GM12878 (cell line): Measurements from ENCODE around the gene KIF15. TPM values are rescaled to one million over a fixed set of nuclear protein-coding genes. Genes with fewer than 3 reads are reported as not detected.

Source experiments
- ATAC-seq: fragments of 200-7000 bp; cut with Tn5 transposase; 3 replicates; pipeline ENCODE4 v1.9.1; 2020; ENCODE audit warnings: mild to moderate bottlenecking, moderate library complexity
- BruUV-seq: library from RNA; stranded (reverse); fragments of 400-500 nt; replicated peaks from 2 replicates; lab custom pipeline; 2021; lab: Mats Ljungman, UMichigan
- CTCF ChIA-PET: fragments of 300-600 bp; sonication (Branson Sonifier 250); formaldehyde crosslinking; extraction: SDS; loops from one replicate; lab custom pipeline; 2021; ENCODE audit warnings: inconsistent platforms; lab: Yijun Ruan, JAX
- POLR2A ChIA-PET: fragments of 350-600 bp; formaldehyde crosslinking; extraction: SDS; loops from one replicate; lab custom pipeline; 2021; ENCODE audit warnings: inconsistent platforms; lab: Charles Lee
- RAD21 ChIA-PET: fragments of 300-600 bp; sonication (Branson Sonifier 250); formaldehyde crosslinking; loops from one replicate; lab custom pipeline; 2023; ENCODE audit warnings: antibody characterized with exemption; ENCODE audit not compliant: unreplicated experiment; lab: Charles Lee
- SMC1A ChIA-PET: fragments of 300-600 bp; sonication (Branson Sonifier 250); formaldehyde crosslinking; loops from one replicate; lab custom pipeline; 2023; ENCODE audit not compliant: unreplicated experiment, uncharacterized antibody; lab: Charles Lee
- DNase-seq: peaks from one replicate; pipeline ENCODE4 v3.0.0-alpha.2; 2011; ENCODE audit warnings: low read depth, low spot score
- FAIRE-seq: peaks from 3 replicates; lab custom pipeline; 2011; peaks lifted over from hg19 to GRCh38; lab: Jason Lieb, UNC
- H2AFZ ChIP-seq: 2 replicates; pipeline ENCODE4 v1.6.0; 2011; ENCODE audit warnings: low read depth, low read length, control low read depth; ENCODE audit not compliant: control insufficient read depth
- H3K27ac ChIP-seq: 2 replicates; pipeline ENCODE4 v1.5.1; 2011; ENCODE audit warnings: control low read depth; ENCODE audit not compliant: control insufficient read depth, insufficient read depth
- H3K27me3 ChIP-seq, 2 experiments: replicated peaks in 1 of 2; 2 replicates each; pipeline versions ENCODE4 v1.6.0 to v1.6.1; 2011; ENCODE audit warnings: low read length in 1 of 2; ENCODE audit not compliant: control insufficient read depth in 2 of 2, insufficient read depth in 2 of 2
- H3K36me3 ChIP-seq, 2 experiments: 2 replicates each; pipeline ENCODE4 v1.5.1; 2011; ENCODE audit warnings: low read length in 1 of 2; ENCODE audit not compliant: control insufficient read depth in 2 of 2, insufficient read depth in 2 of 2
- H3K4me1 ChIP-seq: 2 replicates; pipeline ENCODE4 v1.6.1; 2011; ENCODE audit warnings: mild to moderate bottlenecking, low read length, moderate library complexity, mixed read lengths; ENCODE audit not compliant: control insufficient read depth, insufficient read depth
- H3K4me2 ChIP-seq: 2 replicates; pipeline ENCODE4 v1.6.0; 2011; ENCODE audit warnings: control low read depth; ENCODE audit not compliant: control insufficient read depth, insufficient read depth
- H3K4me3 ChIP-seq: fragments of 200-600 bp; sonication (generic); 2 replicates; pipeline ENCODE4 v1.5.1; 2016
- H3K79me2 ChIP-seq: 2 replicates; pipeline ENCODE4 v1.6.0; 2011; ENCODE audit warnings: low read length; ENCODE audit not compliant: control insufficient read depth, insufficient read depth
- H3K9ac ChIP-seq: 2 replicates; pipeline ENCODE4 v1.8.0; 2011; ENCODE audit warnings: low read length, control low read depth, mixed read lengths; ENCODE audit not compliant: control insufficient read depth, insufficient read depth
- H3K9me3 ChIP-seq: replicated peaks from 3 replicates; pipeline ENCODE4 v1.5.1; 2011; ENCODE audit warnings: mild to moderate bottlenecking, low read length; ENCODE audit not compliant: control insufficient read depth, insufficient read depth
- H4K20me1 ChIP-seq: 2 replicates; pipeline ENCODE4 v1.6.0; 2011; ENCODE audit not compliant: control insufficient read depth, insufficient read depth
- CBX5 ChIP-seq: sonication (generic); IDR thresholded peaks from 2 replicates; pipeline ENCODE4 v1.6.1; 2016; ENCODE audit warnings: low read depth, moderate library complexity, mild to moderate bottlenecking, inconsistent platforms
- CHD4 ChIP-seq: fragments of 200-600 bp; sonication (generic); IDR thresholded peaks from 2 replicates; pipeline ENCODE4 v1.6.1; 2016; ENCODE audit warnings: mild to moderate bottlenecking
- FOXK2 ChIP-seq: fragments of 450-650 bp; IDR thresholded peaks from 2 replicates; pipeline ENCODE4 v1.6.1; 2017; ENCODE audit warnings: mild to moderate bottlenecking, moderate library complexity
- GABPA ChIP-seq: IDR thresholded peaks from 2 replicates; pipeline ENCODE4 v1.6.1; 2014; ENCODE audit warnings: antibody characterized with exemption, low read depth, mild to moderate bottlenecking, inconsistent platforms
- LARP7 ChIP-seq: fragments of 450-650 bp; IDR thresholded peaks from 2 replicates; pipeline ENCODE4 v1.6.1; 2017; ENCODE audit warnings: mild to moderate bottlenecking
- MEF2A ChIP-seq: IDR thresholded peaks from 2 replicates; pipeline ENCODE4 v1.6.1; 2011; ENCODE audit warnings: low read depth, mild to moderate bottlenecking, low read length, moderate library complexity; ENCODE audit not compliant: insufficient read depth
- MTA2 ChIP-seq: fragments of 450-650 bp; IDR thresholded peaks from 2 replicates; pipeline ENCODE4 v1.6.1; 2016; ENCODE audit warnings: low read depth, mild to moderate bottlenecking, moderate library complexity
- MYC ChIP-seq: IDR thresholded peaks from 2 replicates; pipeline ENCODE4 v1.6.1; 2011; ENCODE audit warnings: mild to moderate bottlenecking, low read length, moderate library complexity, inconsistent platforms; ENCODE audit not compliant: insufficient read depth, insufficient replicate concordance, insufficient read length, severe bottlenecking
- NFYB ChIP-seq: IDR thresholded peaks from 2 replicates; pipeline ENCODE4 v1.6.1; 2011; ENCODE audit warnings: low read depth, mild to moderate bottlenecking, low read length, improper control_type of control experiment, moderate library complexity; ENCODE audit not compliant: insufficient read depth
- NR2C1 ChIP-seq: fragments of 450-650 bp; IDR thresholded peaks from 2 replicates; pipeline ENCODE4 v1.6.1; 2017; ENCODE audit warnings: antibody characterized with exemption, mild to moderate bottlenecking, moderate library complexity
- POLR2A ChIP-seq: IDR thresholded peaks from 2 replicates; pipeline ENCODE4 v1.6.1; 2011; ENCODE audit warnings: low read depth, mild to moderate bottlenecking, low read length
- RAD21 ChIP-seq: IDR thresholded peaks from 2 replicates; pipeline ENCODE4 v1.6.1; 2011; ENCODE audit warnings: mild to moderate bottlenecking, low read depth, low read length, moderate library complexity; ENCODE audit not compliant: insufficient read depth
- RELA ChIP-seq: fragments of 450-650 bp; IDR thresholded peaks from 2 replicates; pipeline ENCODE4 v1.8.0; 2014; ENCODE audit warnings: borderline replicate concordance; ENCODE audit not compliant: partially characterized antibody
- SMAD1 ChIP-seq: fragments of 450-650 bp; IDR thresholded peaks from 2 replicates; pipeline ENCODE4 v1.6.1; 2018; ENCODE audit warnings: mild to moderate bottlenecking, low read depth; ENCODE audit not compliant: partially characterized antibody
- SMC3 ChIP-seq: IDR thresholded peaks from 2 replicates; pipeline ENCODE4 v1.6.1; 2011; ENCODE audit warnings: low read length, improper control_type of control experiment, borderline replicate concordance
- WGBS: methylation state at CpG from one replicate; pipeline ENCODE4 v1.1.6; 2016; ENCODE audit warnings: low lambda C conversion rate; ENCODE audit not compliant: insufficient replicate concordance, insufficient coverage; ENCODE audit errors: missing lambda C conversion rate; 5-methylcytosine and 5-hydroxymethylcytosine counted together
- in situ Hi-C: fragments of 300-500 bp; cut with MboI; formaldehyde crosslinking; loops from 9 replicates; pipeline ENCODE4 v1.14.3; 2018; ENCODE audit warnings: mixed read lengths
- intact Hi-C: fragments of 100-400 bp; cut with micrococcal nuclease; formaldehyde crosslinking; loops from one replicate; pipeline ENCODE4 v1.14.2; 2022; ENCODE audit not compliant: unreplicated experiment
- polyA plus RNA-seq, 11 experiments: library from polyadenylated mRNA; depleted of rRNA in 4 of 11; unstranded in 6 of 11; stranded (reverse) in 5 of 11; fragments of >200 nt; fragmentation: Nextera tagmentation in 4 of 11; fragmentation: Illumina TruSeq in 1 of 11; extraction: Ambion mirVana in 4 of 11; extraction: Trizol in 1 of 11; gene quantifications; 1 replicate in 1 of 11; 2 replicates in 10 of 11; pipeline versions ENCODE4 v1.2.1 to v1.2.3, GENCODE V29; 2011 to 2016; ENCODE audit warnings: inconsistent platforms in 2 of 11, missing spikeins in 2 of 11, low read depth in 1 of 11
- total RNA-seq, 4 experiments: library from RNA; depleted of rRNA in 3 of 4; stranded (reverse); fragments of >200 nt in 3 of 4; fragmentation: Illumina TruSeq in 1 of 4; extraction: Trizol in 1 of 4; gene quantifications; 2 replicates each; pipeline versions ENCODE4 v1.2.1 to v1.2.3, GENCODE V29; 2013 to 2021
- TF ChIP-seq, protein P1 (sequence below): fragments of 450-650 bp; IDR thresholded peaks from 2 replicates; pipeline ENCODE4 v1.6.1; 2017; ENCODE audit warnings: borderline replicate concordance
- TF ChIP-seq, protein P2 (sequence below): fragments of 450-650 bp; IDR thresholded peaks from 2 replicates; pipeline ENCODE4 v1.6.1; 2017; ENCODE audit warnings: mild to moderate bottlenecking, moderate library complexity

Gene KIF15
- total and polyA plus RNA-seq, 10 of the 15 experiments (the other 5 are each of a cell fraction or from before 2014, with no cell fraction given) = 12.3 to 51.8 (median 26.0) TPM

DNA sequence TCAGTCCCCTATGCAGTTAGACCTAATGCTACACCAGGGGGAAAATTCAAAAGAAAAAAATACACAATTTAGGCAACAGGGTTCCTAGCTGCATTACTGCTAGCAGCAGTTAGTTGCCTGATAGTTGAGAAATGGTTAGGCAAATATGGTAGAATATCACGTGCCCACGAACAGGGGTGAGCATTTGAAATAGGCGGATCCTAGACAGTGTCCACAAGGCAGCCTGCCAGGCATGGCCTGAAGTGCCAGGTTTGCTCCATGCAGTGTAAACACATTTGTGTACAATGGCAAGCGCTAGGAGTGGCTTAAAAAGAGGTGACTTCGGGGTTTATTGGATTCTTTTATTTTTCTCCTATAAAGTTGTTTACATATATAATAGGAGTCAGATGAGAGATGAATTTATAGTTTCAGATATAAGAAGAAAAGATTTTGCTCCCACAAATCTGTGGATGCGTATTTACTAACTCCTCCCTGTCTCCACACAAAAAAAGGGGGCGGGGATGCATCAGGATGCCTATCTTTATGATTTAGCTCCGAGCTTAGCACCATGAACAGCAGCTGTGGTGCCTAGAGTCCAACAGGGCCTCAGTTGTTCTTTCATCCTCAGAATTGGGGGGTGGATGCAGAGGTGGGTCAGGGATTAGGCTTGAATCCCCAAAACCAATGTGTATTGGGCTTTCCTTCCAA is 108.9 kb downstream of the KIF15 start (continued):
- TF ChIP-seq RELA = no peak
- TF ChIP-seq MEF2A = no peak
- no peak for TF ChIP-seq SMAD1
- TF ChIP-seq FOXK2 = no peak

DNA sequence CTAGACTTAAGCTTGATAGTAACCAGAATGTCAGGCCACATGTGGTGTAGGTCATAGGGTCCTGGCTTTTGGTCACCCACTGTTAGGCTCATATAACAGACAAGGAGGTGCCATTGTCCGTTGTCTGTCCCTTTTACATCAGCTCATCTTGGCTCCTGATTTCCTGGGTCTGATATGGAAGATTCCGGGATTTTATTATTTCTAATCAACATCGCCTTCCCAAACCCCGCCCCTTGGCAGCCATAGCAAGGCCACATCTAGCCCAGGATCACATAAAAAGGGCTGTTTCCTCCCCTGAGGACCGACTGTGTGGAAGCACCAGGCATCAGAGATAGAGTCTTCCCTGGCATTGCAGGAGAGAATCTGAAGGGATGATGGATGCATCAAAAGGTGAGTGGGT is 112.7 kb downstream of the KIF15 start, which contains the start of gene TGM4:
Gene TGM4 (plus strand): TSS at position 301 of the 400 bp plus-strand sequence. CDS start 71 bp downstream, at position 372.
- 38% methylated on average over 5 of the region's 5 CpGs for WGBS
- RAD21 ChIA-PET = no interaction called here
- TF ChIP-seq MYC (no peak), SMC3 (no peak), NFYB (no peak), GABPA (no peak), CBX5 (no peak), RAD21 (no peak), LARP7 (no peak), POLR2A (no peak), NR2C1 (no peak), MTA2 (no peak), CHD4 (no peak), FOXK2 (no peak)
- TF ChIP-seq, protein P1, sequence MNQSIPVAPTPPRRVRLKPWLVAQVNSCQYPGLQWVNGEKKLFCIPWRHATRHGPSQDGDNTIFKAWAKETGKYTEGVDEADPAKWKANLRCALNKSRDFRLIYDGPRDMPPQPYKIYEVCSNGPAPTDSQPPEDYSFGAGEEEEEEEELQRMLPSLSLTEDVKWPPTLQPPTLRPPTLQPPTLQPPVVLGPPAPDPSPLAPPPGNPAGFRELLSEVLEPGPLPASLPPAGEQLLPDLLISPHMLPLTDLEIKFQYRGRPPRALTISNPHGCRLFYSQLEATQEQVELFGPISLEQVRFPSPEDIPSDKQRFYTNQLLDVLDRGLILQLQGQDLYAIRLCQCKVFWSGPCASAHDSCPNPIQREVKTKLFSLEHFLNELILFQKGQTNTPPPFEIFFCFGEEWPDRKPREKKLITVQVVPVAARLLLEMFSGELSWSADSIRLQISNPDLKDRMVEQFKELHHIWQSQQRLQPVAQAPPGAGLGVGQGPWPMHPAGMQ = no peak
- TF ChIP-seq, protein P2, sequence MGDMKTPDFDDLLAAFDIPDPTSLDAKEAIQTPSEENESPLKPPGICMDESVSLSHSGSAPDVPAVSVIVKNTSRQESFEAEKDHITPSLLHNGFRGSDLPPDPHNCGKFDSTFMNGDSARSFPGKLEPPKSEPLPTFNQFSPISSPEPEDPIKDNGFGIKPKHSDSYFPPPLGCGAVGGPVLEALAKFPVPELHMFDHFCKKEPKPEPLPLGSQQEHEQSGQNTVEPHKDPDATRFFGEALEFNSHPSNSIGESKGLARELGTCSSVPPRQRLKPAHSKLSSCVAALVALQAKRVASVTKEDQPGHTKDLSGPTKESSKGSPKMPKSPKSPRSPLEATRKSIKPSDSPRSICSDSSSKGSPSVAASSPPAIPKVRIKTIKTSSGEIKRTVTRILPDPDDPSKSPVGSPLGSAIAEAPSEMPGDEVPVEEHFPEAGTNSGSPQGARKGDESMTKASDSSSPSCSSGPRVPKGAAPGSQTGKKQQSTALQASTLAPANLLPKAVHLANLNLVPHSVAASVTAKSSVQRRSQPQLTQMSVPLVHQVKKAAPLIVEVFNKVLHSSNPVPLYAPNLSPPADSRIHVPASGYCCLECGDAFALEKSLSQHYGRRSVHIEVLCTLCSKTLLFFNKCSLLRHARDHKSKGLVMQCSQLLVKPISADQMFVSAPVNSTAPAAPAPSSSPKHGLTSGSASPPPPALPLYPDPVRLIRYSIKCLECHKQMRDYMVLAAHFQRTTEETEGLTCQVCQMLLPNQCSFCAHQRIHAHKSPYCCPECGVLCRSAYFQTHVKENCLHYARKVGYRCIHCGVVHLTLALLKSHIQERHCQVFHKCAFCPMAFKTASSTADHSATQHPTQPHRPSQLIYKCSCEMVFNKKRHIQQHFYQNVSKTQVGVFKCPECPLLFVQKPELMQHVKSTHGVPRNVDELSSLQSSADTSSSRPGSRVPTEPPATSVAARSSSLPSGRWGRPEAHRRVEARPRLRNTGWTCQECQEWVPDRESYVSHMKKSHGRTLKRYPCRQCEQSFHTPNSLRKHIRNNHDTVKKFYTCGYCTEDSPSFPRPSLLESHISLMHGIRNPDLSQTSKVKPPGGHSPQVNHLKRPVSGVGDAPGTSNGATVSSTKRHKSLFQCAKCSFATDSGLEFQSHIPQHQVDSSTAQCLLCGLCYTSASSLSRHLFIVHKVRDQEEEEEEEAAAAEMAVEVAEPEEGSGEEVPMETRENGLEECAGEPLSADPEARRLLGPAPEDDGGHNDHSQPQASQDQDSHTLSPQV = no peak

More for the DNA sequence above, 112.7 kb downstream of the KIF15 start, which contains the start of gene TGM4:
- H3K9ac ChIP-seq = no peak within 1 kb of the TSS
- no peak within 1 kb of the TSS for H2AFZ ChIP-seq
- DNase-seq (no peak), FAIRE-seq (no peak), ATAC-seq (no peak)
- no peaks in the 10 kb centered on the region for H3K9me3 ChIP-seq
- no peak within 1 kb of the TSS for H3K4me2 ChIP-seq
- no peaks in the 10 kb centered on the region for H4K20me1 ChIP-seq
- intact Hi-C loops = no loop called here
- CTCF ChIA-PET = interaction anchor here (0.6 kb wide), 1 partner anchor 12 kb away, joined by 3 read pairs; no protein-coding TSS in a partner anchor
- no peaks in the 10 kb centered on the region for H3K36me3 ChIP-seq
- POLR2A ChIA-PET = no interaction called here
- no peak within 1 kb of the TSS for H3K27ac ChIP-seq
- no TSS peak for BruUV-seq
- no peaks in the 10 kb centered on the region for H3K27me3 ChIP-seq
- SMC1A ChIA-PET = no interaction called here
- in situ Hi-C loops = no loop called here
- H3K4me3 ChIP-seq = no peak within 1 kb of the TSS
- no peaks in the 10 kb centered on the region for H3K79me2 ChIP-seq
- no peaks in the 10 kb centered on the region for H3K4me1 ChIP-seq
